BLaER1 (cell line): Measurements from ENCODE around the gene KRTAP19-4.

Experiments used
- H3K27ac ChIP-seq: shearing (Covaris generic); formaldehyde crosslinking; 2 replicates; pipeline ENCODE4 v1.8.1; 2022
- H3K27me3 ChIP-seq: shearing (Covaris generic); formaldehyde crosslinking; 2 replicates; pipeline ENCODE4 v1.8.1; 2022
- H3K36me3 ChIP-seq: shearing (Covaris generic); formaldehyde crosslinking; 2 replicates; pipeline ENCODE4 v1.8.1; 2022
- H3K4me1 ChIP-seq: shearing (Covaris generic); formaldehyde crosslinking; 2 replicates; pipeline ENCODE4 v1.8.1; 2022
- H3K4me2 ChIP-seq: shearing (Covaris generic); formaldehyde crosslinking; 2 replicates; pipeline ENCODE4 v1.8.1; 2022
- H3K4me3 ChIP-seq: shearing (Covaris generic); formaldehyde crosslinking; 2 replicates; pipeline ENCODE4 v1.8.1; 2022
- H3K9ac ChIP-seq: shearing (Covaris generic); formaldehyde crosslinking; 2 replicates; pipeline ENCODE4 v1.8.1; 2022
- H3K9me3 ChIP-seq: shearing (Covaris generic); formaldehyde crosslinking; 2 replicates; pipeline ENCODE4 v1.8.1; 2022
- H4K20me1 ChIP-seq: shearing (Covaris generic); formaldehyde crosslinking; 2 replicates; pipeline ENCODE4 v1.8.1; 2022
- Cebpa-rat ChIP-seq: shearing (Covaris generic); IDR thresholded peaks from 2 replicates; pipeline ENCODE4 v1.8.1; 2022

KRTAP19-4 gene

GRCh38 chr21:30480145-30480544, 16.8 kb downstream of the KRTAP19-4 start, which contains the start of gene KRTAP19-1:
TSS of gene KRTAP19-1 (minus strand) at chr21:30480367. CDS start at chr21:30480317, 50 bp downstream.
- H3K27ac ChIP-seq: no peak within 1 kb of the TSS
- no peak for TF ChIP-seq Cebpa-rat
- no peak within 1 kb of the TSS for H3K4me3 ChIP-seq
- no peaks in the 10 kb centered on the region for H4K20me1 ChIP-seq
- no peaks in the 10 kb centered on the region for H3K27me3 ChIP-seq
- H3K36me3 ChIP-seq: no peaks in the 10 kb centered on the region
- H3K9me3 ChIP-seq: peaks cover 1% of the 10 kb centered on the region
- no peaks in the 10 kb centered on the region for H3K4me1 ChIP-seq
- no peak within 1 kb of the TSS for H3K9ac ChIP-seq
- no peak within 1 kb of the TSS for H3K4me2 ChIP-seq

- no peaks in the 10 kb centered on the region for H3K9me3 ChIP-seq
- no peak overlapping the region for H3K27ac ChIP-seq
- no peak for TF ChIP-seq Cebpa-rat
- no peak overlapping the region for H3K9ac ChIP-seq
- H3K4me3 ChIP-seq: no peak overlapping the region
- H3K36me3 ChIP-seq: no peaks in the 10 kb centered on the region
- no peak overlapping the region for H3K4me2 ChIP-seq
- no peaks in the 10 kb centered on the region for H3K4me1 ChIP-seq
- no peaks in the 10 kb centered on the region for H3K27me3 ChIP-seq
- H4K20me1 ChIP-seq: no peaks in the 10 kb centered on the region
Observed at GRCh38 chr21:30479259-30479658, 17.7 kb downstream of the KRTAP19-4 start.

GRCh38 chr21:30478004-30478403, 19.0 kb downstream of the KRTAP19-4 start:
- Histone ChIP-seq H3K9me3 (no peaks in the 10 kb centered on the region), H3K27ac (no peak overlapping the region), H3K27me3 (no peaks in the 10 kb centered on the region), H3K4me3 (no peak overlapping the region), H3K9ac (no peak overlapping the region), H3K36me3 (no peaks in the 10 kb centered on the region), H3K4me2 (no peak overlapping the region), H4K20me1 (no peaks in the 10 kb centered on the region), H3K4me1 (no peaks in the 10 kb centered on the region)
- no peak for TF ChIP-seq Cebpa-rat

GRCh38 chr21:30468900-30469714, 27.9 kb downstream of the KRTAP19-4 start:
- Histone ChIP-seq H4K20me1 (no peaks in the 10 kb centered on the region), H3K4me2 (no peak overlapping the region), H3K4me3 (no peak overlapping the region), H3K36me3 (no peaks in the 10 kb centered on the region), H3K9me3 (no peaks in the 10 kb centered on the region), H3K27me3 (no peaks in the 10 kb centered on the region), H3K4me1 (no peaks in the 10 kb centered on the region), H3K27ac (no peak overlapping the region), H3K9ac (no peak overlapping the region)
- no peak for TF ChIP-seq Cebpa-rat

DNA sequence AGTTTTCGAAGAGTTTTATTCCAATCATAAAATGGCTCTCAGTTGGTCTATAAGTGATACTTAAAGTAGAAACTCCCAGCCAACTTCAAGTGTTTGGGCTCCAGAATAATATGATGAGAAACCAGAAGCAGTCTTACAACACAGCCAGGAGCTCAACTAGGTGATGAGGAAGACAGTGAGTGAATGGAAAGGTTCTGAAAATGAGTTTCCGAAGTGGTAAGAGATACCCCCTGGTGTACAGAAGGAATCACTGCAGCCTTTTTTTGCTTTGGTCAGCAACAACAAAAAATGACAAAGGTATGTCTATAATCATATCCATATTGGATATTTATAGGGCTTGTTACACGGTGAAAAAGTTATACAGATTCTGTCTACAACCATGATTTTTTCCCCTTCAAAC, 33.3 kb downstream of the KRTAP19-4 start:
- H3K27me3 ChIP-seq: no peaks in the 10 kb centered on the region
- TF ChIP-seq Cebpa-rat: no peak
- no peak overlapping the region for H3K27ac ChIP-seq

DNA sequence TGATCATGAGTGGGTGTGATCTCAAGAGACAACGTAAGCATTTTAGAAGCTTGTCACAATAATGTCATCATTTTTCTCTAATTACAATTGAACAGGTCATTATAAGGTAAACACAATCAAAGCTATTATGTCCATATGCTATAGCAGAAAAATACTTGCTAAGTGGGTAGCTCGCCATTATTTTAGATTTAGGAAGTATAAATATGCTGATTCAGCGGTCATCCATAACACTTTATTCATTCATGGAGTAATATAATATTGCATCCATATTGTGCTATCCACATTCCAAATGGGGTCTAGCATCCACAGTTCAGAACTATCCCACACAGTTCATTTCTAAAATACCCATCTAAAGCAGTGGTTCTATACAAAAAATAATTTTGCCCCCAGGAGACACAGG, 48.5 kb downstream of the KRTAP19-4 start:
- Histone ChIP-seq H4K20me1 (no peaks in the 10 kb centered on the region), H3K4me3 (no peak overlapping the region), H3K36me3 (no peaks in the 10 kb centered on the region), H3K4me2 (no peak overlapping the region), H3K9ac (no peak overlapping the region), H3K27me3 (no peaks in the 10 kb centered on the region), H3K4me1 (peaks cover 8% of the 10 kb centered on the region), H3K9me3 (no peaks in the 10 kb centered on the region), H3K27ac (no peak overlapping the region)
- TF ChIP-seq Cebpa-rat: no peak

More for the DNA sequence above, 33.3 kb downstream of the KRTAP19-4 start:
- Histone ChIP-seq H3K4me1 (no peaks in the 10 kb centered on the region), H3K9ac (no peak overlapping the region), H4K20me1 (no peaks in the 10 kb centered on the region), H3K4me3 (no peak overlapping the region), H3K36me3 (no peaks in the 10 kb centered on the region), H3K9me3 (no peaks in the 10 kb centered on the region), H3K4me2 (no peak overlapping the region)

DNA sequence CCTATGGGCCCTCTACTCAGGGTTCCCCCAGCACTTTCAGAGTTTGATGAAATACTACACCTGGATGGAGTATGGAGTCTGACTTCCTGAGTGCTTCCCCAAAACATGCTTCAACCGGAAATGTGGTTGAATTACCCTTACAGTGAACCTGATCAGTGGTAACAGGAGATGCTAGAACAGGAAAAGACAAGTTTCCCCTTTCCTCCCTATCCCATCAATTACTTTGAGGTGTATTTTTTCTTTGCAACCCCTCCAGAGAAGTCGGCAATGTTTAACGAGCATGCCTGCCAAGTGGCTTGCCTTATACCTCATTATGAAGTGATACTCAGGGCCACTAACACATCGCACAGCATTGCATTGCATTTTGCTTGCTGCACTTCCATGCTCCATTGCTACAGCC, 49.9 kb downstream of the KRTAP19-4 start:
- no peak overlapping the region for H3K27ac ChIP-seq
- no peaks in the 10 kb centered on the region for H3K9me3 ChIP-seq
- H3K36me3 ChIP-seq: no peaks in the 10 kb centered on the region
- H3K27me3 ChIP-seq: no peaks in the 10 kb centered on the region
- peak overlapping the region; percentile 33 for H3K4me2 ChIP-seq
- H4K20me1 ChIP-seq: no peaks in the 10 kb centered on the region
- H3K4me1 ChIP-seq: peaks cover 8% of the 10 kb centered on the region
- TF ChIP-seq Cebpa-rat: no peak
- H3K9ac ChIP-seq: no peak overlapping the region
- no peak overlapping the region for H3K4me3 ChIP-seq
